Islet precursor cell (in vitro differentiated cells): ENCODE data around the gene ACOX2.
A peak's percentile ranks its signal among the peaks of the same experiment; 100 is the strongest.
"Not testable (repeated sequence)": the region's sequence is repeated elsewhere in the genome, so short reads cannot be mapped to it uniquely, and the experiment has no call there.

Experiments used
- DNase-seq: peaks from one replicate; pipeline ENCODE4 v3.0.0-alpha.2; 2018

Gene ACOX2

GRCh38 chr3:58534592-58535494, 2.1 kb downstream of the ACOX2 start:
- peak; percentile 46 for DNase-seq

- DNase-seq, result peak; percentile 92
Observed at GRCh38 chr3:58532794-58533220, 4.2 kb downstream of the ACOX2 start.

DNA sequence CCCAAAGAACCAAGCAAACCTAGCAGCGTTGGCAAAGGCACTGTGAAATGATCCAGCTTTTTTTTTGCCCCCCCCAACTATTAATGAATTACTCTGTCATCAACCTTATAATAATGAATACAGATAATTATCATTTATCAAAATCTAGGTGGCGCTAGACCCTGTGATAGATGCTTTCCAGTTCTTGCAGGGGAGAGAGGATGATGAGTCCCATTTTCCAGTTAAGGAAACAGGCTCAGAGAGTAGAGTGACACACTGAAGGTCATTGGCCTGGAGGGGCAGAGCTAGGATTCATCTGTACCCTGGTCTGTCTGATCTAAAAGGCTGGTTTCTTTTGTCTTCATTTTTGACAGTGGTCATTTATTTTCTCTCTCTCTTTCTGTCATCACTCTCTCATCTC, 5.0 kb downstream of the ACOX2 start:
- DNase-seq, result no peak

GRCh38 chr3:58531555-58531954, 5.4 kb downstream of the ACOX2 start:
- DNase-seq, result no peak

DNA sequence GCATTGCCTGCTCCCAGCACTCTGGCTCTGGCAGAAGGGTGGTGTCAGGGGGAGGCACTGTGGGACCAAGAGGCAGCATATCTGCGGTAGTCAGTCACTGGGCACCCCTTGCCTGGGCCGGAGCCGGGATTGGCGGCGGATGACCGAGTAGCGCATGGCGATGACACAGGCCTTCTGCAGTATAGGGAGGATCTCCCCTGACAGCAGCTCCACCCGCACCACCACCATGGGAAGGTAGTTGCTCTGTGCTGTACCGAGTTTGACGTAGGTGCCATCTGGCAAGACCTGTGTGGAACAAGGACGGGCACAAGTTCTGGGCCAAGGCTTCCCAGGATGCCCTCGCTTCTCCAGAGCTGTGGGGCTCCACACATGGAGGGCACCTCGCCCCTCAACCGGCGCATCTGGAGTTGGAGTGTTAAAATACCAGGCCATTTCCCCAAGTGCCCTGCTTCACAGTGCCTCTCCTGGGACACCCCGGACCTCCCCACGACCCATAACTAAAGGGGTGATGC, 6.6 kb downstream of the ACOX2 start:
- peak; percentile 52 for DNase-seq

DNA sequence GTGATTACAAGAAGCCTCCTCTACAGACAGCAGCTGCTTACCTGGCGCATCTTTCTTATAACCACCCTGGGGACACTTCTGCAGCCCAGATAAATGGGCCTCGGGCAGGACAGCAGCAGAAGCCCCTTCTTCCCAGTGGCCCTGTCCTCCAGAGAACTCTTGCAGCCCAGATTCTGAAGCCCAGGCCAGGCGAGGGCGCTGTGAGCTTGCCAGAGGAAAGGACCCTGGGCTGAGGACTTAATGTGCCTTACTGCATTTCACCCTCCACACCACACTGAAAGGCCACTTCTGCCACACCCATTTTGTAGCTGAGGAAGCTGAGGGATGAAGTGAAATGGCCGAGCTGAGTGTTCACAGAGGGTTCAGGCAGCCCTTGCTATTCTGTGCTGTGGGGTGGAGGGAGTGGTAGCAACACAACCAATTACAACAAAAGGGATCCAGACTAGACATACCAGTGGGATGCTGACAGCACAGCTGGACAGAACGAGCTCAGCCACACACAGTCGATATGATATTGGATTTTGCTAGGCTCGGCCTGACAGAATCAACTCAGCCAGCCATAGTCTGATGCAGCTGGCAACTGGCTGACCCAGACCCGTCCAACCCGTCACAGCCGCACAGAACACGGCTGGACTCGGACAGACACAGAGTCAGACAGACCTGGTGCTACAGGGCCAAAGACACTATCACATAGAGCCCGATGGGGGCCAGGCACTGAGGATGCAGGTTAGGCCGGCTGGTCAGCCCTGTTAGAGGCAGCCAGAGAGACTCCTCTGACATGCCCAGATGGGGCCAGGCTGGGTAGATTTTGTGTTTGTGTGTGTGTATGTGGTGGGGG, 7.3 kb downstream of the ACOX2 start:
- peak; percentile 90 for DNase-seq

GRCh38 chr3:58528629-58529028, 8.4 kb downstream of the ACOX2 start:
- DNase-seq, result peak; percentile 49

DNA sequence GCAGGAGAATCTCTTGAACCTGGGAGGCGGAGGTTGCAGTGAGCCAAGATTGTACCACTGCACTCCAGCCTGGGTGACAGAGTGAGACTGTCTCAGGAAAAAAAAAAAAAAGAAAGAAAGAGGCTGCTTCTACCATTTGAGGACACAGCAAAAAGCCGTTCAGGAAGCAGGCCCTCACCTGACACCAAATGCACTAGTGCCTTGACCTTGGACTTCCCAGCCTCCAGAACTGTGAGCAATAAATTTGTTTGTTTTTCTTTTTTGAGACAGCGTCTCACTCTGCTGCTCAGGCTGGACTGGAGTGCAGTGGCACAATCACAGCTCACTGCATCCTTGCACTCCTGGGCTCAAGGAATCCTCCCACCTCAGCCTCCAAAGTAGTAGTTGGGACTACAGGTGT, 9.6 kb downstream of the ACOX2 start:
- DNase-seq, result not testable (repeated sequence)

DNA sequence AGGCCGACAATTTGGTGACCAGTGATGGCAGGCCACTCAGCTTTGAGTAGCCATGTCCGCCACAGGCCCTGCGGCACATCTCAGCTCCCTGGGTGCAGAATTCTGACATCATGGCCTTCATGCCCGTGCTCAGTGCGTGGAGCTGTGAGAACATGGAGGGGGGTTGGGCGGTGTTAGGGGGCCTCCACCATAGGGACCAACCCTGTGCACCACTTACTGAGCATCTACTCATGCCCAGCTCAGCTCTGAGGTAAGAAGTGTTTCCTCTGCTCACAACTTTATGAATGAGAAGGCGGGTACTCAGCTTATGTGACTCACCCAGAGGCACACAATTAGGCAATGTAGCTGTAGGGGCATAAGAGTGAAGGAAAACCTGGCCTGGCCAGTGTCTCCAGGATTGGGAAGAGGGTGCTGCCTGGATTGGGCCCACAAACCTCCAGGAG, 10.5 kb downstream of the ACOX2 start:
- DNase-seq, result peak; percentile 71

- DNase-seq, result peak; percentile 46
Observed at GRCh38 chr3:58524326-58524888, 12.6 kb downstream of the ACOX2 start.

- peak; percentile 49 for DNase-seq
Observed at GRCh38 chr3:58522759-58523425, 14.1 kb downstream of the ACOX2 start.

GRCh38 chr3:58521917-58522631, 14.9 kb downstream of the ACOX2 start:
- peak; percentile 86 for DNase-seq

GRCh38 chr3:58521336-58521670, 15.7 kb downstream of the ACOX2 start:
- no peak for DNase-seq

GRCh38 chr3:58520403-58521335, 16.3 kb downstream of the ACOX2 start:
- peak; percentile 51 for DNase-seq

DNA sequence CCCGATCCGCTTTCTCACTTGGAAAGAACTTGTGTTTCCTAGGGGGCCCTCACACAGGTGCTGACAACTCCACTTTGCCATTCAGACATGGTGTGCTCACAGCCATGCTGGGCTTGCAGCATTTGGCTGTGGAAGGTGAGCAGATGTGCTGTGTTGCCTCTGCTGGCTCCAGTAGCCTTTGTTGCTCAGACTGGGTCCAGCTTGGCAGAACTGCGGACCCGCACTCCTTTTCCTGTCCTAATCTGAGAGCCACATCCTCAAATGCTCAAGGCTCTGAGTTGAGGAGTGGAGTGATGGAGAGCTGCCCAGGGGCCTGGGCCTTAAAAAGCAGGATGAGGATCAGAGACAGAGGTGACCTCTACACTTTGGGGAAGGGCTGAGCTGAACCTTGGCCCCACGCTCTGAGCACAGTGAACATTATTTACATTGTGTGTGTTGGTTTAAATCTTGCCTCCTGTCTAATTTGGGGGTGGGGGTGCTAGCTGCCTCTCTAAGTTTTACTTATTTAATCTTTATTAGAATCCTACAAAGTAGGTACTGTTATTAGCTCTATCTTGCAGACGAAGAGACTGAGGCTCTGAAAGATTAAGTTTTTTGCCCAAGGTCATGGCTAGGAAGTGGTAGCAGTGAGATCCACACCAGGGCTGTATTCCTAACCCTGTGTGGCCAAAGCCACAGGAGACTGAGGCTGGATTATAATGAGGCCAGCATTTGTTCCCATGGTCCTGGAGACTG, 17.2 kb downstream of the ACOX2 start:
- DNase-seq, result peak; percentile 38

DNA sequence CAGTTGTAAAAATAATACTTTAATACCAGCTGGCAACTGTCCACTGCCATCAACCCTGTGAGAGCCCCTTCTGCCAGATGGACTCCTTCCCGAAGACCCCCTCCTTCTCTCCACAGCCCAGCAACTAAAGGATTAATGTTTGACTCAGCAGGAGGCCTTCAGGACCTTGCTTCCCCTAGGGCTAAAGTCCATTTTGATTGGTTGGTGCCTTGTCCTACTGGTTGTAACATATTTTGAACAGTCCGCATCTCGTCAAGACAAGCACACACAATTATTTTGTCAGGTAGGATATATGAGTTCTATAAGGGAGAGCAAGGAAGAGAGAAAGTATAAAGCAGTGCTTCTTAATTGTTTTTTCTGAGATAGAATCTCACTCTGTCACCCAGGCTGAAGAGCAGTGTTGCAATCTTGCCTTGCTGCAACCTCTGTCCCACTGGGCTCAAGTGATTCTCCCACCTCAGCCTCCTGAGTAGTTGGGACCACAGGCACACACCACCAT, 18.6 kb downstream of the ACOX2 start:
- peak; percentile 51 for DNase-seq

DNA sequence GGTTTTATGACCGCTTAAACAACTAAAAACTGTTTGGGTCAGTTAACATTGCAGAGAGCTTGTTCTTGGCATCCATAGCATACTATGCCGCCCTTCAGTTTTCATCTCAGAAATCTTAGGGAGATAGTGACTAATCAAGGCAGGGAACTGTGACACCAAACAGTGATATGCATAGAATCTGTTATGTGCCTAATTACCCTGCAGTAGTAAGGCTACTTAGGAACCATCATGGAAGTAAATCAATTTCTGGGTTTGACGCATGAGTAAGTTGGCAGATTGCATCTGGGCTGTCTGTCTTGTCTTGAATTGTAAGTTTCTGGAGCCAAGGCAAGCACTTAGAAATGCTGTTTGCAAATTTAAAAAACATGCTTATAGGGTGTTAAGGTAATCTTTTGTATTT, 22.6 kb downstream of the ACOX2 start:
- peak; percentile 7 for DNase-seq

DNA sequence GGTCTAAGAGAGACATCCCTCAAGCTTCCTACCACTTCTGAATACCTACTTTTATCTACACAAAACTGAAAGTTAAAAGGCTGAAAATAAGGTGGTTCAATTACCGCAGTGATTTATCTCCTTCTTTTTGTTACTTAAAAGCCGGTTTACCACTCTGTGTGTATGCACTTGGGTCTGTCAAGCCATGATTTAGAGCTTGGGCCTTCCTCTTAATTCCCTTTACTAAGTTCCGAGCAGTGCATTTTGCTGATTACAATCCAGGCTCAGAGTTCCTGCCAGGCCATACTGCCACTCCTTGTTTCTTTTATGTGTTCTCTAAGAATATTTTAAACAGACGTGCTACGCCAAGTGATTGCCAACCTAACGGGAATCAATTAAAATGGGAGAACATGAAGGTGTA, 28.6 kb downstream of the ACOX2 start:
- peak; percentile 49 for DNase-seq

DNA sequence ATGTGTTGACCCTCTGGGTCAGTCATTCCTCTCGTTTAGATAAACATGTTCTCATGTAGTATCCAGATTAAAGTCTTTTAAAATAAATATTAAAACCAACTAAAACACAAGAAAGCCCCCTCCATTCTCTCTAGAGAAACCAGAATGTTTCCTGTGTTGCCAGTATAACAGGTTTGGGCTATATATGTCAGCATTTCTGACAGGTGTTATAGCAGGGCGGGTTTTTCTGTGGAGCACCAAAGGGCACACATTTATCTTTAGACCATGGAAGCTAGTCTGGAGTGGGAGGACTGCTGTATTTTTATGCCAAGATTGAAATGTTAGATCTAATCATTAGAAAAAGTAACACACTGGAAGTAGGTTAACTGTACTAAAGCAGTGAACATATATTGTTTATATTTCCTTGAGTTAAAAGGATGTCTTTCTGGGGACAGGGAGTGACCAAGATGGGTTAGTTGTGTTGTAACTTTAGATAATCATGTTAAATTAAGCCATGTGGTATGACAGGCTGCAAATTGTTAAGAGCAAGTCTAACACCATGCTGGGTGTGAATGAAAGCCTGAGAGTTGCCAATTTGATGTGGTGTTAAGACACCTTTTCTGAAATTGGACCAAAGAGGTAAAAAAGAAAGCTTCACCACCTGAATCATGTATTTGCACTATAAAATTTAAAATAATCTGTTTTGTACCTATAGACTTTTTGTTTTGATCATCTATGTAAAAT, 29.5 kb downstream of the ACOX2 start:
- peak; percentile 20 for DNase-seq
